CD4-positive, alpha-beta T cell treated with Interleukin-12 subunit alpha and Interleukin-12 subunit beta, for 1 hour (primary cell): Measurements from ENCODE around the gene IMMP2L.
"Not testable (repeated sequence)": the region's sequence is repeated elsewhere in the genome, so short reads cannot be mapped to it uniquely, and the experiment has no call there.

Source experiments
- DNase-seq: peaks from one replicate; pipeline ENCODE4 v3.0.0-alpha.2; 2020

IMMP2L gene

DNA sequence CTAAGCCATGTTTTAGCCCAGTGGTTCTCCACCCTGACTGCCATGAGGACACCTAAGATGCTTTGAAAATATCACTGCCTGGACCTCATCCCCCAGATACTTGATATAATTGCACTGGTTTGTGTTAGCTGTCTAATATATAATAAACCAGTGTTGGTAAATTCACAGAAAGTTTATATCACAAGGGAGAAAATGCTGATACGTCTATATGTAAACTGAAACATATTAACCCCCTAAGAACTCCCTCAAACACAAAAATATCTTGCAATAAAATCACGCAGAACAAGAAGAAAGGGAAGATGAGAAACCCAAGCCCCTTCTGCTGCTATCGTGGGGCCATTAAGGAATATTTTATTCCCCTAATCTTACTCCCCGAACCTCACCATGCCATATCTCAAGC lies 8.2 kb downstream of the IMMP2L start:
- no peak for DNase-seq

GRCh38 chr7:111541067-111541466 lies 21.2 kb downstream of the IMMP2L start:
- no peak for DNase-seq

- DNase-seq, result no peak
Observed at GRCh38 chr7:111540199-111540815, 22.0 kb downstream of the IMMP2L start.

DNA sequence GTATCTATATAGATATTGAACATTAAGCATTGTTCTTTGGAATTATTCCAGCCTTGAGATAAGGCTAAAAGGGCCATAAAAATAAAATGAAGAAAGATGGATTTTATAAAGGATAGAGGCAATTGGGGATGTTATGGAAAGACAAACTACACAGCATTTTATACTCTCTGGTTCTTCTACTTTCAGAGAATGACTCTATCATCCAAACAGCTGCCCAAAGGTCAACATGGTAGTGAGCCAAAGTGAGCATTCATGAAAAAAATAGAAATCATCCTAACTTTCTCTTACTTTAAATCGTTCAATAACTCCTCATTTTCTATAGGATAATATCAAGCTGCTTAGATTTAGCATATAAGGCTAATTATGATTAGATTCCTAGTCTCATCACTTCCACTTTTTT lies 25.2 kb downstream of the IMMP2L start:
- no peak for DNase-seq

- DNase-seq, result no peak
Observed at GRCh38 chr7:111535142-111535870, 27.0 kb downstream of the IMMP2L start.

GRCh38 chr7:111532625-111533024 lies 29.7 kb downstream of the IMMP2L start:
- DNase-seq, result no peak

DNA sequence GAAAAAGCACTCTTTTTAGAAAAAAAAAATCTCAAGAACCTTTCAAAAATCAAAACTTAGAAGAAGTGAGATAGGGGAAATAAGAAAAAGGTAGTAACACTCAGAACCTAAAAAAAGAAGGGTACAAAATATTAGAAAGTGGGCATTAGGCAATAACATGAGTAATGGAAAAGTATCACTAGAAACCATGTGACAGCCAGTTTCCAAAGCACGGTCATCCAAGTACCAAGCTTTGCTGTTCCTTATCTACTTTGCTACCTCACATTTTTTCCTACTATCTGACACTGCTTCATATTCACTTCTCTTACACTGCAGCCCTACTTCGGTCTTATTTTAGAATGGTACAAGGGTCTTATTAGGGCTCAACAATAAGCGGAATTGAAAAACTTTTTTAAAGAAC lies 30.3 kb downstream of the IMMP2L start:
- DNase-seq, result no peak

DNA sequence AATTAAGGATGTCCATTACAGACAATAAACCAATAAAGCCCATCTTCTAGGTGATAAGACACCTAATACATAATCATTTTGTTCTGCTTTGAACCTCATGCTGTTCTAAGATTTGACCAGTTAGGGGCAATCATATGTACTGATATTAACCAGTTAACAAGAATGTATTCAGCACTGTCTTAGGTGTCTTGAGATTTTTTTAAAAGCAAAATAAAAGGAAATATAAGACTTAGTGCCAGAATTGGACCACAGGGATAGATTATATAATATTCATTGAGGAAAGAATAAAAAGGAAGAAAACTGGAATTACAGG lies 32.0 kb downstream of the IMMP2L start:
- no peak for DNase-seq

GRCh38 chr7:111529507-111530355 lies 32.6 kb downstream of the IMMP2L start:
- no peak for DNase-seq

GRCh38 chr7:111528331-111528730 lies 34.0 kb downstream of the IMMP2L start:
- no peak for DNase-seq

DNA sequence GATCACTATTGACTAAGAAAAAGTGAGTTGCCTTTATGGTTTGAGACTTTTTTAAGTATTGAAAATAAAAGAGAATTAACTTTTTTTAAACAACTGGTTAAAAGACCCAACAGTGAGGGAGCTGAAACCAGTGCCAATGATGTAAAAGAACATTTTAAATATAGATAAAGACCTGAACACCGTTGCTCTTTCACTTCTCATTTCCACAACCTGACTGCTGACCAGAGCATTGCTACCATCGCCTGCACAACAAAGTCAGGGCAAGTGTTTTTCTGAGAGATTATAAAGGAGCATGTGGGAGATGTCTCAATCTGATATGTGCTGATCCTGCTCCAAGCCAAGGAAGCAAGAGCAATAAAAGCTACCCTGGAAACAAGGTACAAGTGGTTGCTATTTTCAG lies 34.7 kb downstream of the IMMP2L start:
- DNase-seq, result no peak

DNA sequence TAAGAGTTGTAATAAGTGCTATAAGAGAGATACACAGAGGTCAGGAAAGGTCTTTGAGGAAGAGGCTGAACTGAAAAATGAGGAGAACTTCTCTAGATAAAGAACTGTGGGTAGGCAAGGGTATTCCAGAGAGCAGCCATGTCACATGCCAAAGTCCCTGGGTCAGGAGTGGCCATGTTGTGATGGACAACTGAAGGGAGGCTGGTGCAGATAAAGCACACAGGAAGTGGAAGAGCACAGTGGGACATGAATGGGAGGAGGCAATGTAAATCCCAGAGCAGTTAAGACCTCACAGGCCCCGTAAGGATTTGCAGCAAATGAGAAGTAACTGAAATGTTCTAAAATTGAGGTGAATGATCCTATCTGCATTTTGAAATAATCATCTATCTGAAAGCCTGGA lies 37.2 kb downstream of the IMMP2L start:
- DNase-seq, result no peak

- no peak for DNase-seq
Observed at GRCh38 chr7:111521660-111522059, 40.6 kb downstream of the IMMP2L start.

GRCh38 chr7:111518264-111518663 lies 44.0 kb downstream of the IMMP2L start:
- DNase-seq, result no peak

GRCh38 chr7:111517549-111517951 lies 44.7 kb downstream of the IMMP2L start:
- DNase-seq, result no peak

GRCh38 chr7:111516612-111517011 lies 45.7 kb downstream of the IMMP2L start:
- no peak for DNase-seq

GRCh38 chr7:111513566-111513965 lies 48.7 kb downstream of the IMMP2L start:
- no peak for DNase-seq

DNA sequence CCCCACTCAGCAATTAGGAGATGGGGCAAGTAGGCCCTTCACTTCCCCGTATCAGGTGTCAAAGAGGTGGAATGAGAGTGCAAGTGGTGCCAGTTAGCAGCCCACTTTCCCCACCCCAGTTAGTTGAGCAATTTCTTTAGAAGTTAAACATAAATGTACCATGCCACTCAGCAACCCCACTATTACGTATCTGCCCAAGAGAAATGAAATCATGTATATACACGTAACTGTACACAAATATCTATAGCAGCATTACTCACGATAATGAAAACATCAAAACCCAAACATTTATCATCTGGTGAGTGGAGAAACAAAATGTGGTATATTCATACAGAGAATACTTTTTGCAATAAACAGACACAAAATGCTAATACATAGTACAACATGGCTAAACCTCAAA lies 50.4 kb downstream of the IMMP2L start:
- DNase-seq, result no peak

DNA sequence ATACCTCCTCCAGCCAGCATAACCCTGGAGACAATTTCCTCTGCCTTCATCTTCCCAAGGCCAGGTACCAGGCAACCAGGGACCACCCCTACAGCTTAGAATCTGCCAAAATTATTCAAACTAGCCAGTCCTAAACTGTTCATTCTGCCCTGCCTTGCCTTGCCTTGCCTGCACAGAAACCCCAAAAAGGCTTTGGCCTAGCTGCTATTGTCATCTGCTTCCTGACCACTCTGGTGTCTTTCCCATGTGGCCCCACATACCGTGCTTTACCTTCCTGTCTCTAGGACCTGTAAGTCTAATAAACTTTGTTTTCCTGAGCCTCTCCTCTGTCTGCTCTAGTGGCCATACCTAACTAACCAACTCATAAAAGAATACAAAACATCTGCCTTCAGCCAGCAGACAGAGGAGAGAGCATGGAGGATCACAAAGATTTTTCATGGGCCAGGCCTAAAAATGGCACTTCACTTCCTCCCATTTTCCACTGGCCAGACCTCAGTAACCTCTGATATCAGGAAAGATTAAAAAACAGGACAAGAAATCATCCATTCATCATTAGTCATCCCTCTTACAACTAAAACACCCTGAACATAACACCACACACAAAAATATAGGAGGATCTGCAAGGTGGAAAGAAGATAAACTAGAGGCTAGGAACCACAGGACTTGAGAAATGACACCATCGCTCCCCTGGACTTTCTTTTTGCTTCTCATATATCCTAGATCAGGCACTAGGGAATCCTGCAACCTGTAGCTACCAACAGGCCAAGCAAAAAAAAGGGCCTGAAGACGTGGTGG lies 51.5 kb downstream of the IMMP2L start:
- DNase-seq, result no peak

- no peak for DNase-seq
Observed at GRCh38 chr7:111510062-111510461, 52.2 kb downstream of the IMMP2L start.

DNA sequence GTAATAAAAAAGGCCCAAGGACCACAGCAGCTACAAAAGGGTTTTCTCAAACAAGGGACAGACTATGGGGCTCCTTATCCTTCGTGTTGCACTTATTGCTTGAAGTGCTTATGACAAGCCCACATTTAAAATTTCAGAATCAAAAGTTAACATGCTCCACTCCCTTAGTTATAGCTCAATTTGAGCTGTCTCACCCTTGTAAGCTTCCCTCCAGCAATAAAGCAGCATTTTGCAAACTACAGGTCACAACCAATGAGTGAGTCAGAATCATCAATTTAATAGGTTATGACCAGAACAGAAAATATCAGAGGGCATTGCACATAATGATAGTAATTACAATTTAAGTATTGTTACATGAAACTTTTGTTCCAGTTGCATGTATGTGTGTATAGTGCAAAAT lies 53.0 kb downstream of the IMMP2L start:
- DNase-seq, result no peak

GRCh38 chr7:111508387-111508786 lies 53.9 kb downstream of the IMMP2L start:
- DNase-seq, result no peak

DNA sequence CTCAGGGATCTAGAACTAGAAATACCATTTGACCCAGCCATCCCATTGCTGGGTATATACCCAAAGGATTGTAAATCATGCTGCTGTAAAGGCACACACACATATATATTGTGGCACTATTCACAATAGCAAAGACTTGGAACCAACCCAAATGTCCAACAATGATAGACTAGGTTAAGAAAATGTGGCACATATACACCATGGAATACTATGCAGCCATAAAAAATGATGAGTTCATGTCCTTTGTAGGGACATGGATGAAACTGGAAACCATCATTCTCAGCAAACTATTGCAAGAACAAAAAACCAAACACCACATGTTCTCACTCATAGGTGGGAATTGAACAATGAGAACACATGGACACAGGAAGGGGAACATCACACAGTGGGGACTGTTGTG lies 56.9 kb downstream of the IMMP2L start:
- not testable (repeated sequence) for DNase-seq
